ENCODE measurements around the gene MCRIP1.
"Not testable (repeated sequence)": the region's sequence is repeated elsewhere in the genome, so short reads cannot be mapped to it uniquely, and the experiment has no call there.

The MCRIP1 gene

GRCh38 chr17:81840826-81841778 is 8.0 kb upstream of the MCRIP1 start:
- no peak for DNase-seq

- not testable (repeated sequence) for DNase-seq
Measured at GRCh38 chr17:81840059-81840458, 7.0 kb upstream of the MCRIP1 start.

GRCh38 chr17:81839301-81839700 is 6.2 kb upstream of the MCRIP1 start:
- DNase-seq, result no peak

GRCh38 chr17:81838753-81839255 is 5.7 kb upstream of the MCRIP1 start:
- DNase-seq, result no peak

GRCh38 chr17:81837641-81838040 is 4.5 kb upstream of the MCRIP1 start:
- no peak for DNase-seq

GRCh38 chr17:81834831-81835267 is 1.8 kb upstream of the MCRIP1 start, which contains the start of gene PPP1R27:
TSS of gene PPP1R27 (minus strand) at chr17:81835050. CDS start at chr17:81834953, 97 bp downstream.
- DNase-seq, result no peak

- DNase-seq, result no peak
Measured at GRCh38 chr17:81833921-81834830, 1.1 kb upstream of the MCRIP1 start.

- DNase-seq, result no peak
Measured at GRCh38 chr17:81832608-81833159, 407 bp downstream of the MCRIP1 start.

GRCh38 chr17:81831957-81832607 is 1.0 kb downstream of the MCRIP1 start:
- peak; percentile 26 for DNase-seq

- no peak for DNase-seq
Measured at GRCh38 chr17:81831563-81831956, 1.5 kb downstream of the MCRIP1 start.

- DNase-seq, result no peak
Measured at GRCh38 chr17:81829858-81830257, 3.2 kb downstream of the MCRIP1 start.

- no peak for DNase-seq
Measured at GRCh38 chr17:81828656-81829055, 4.4 kb downstream of the MCRIP1 start.

GRCh38 chr17:81825841-81826466 is 7.1 kb downstream of the MCRIP1 start:
- DNase-seq, result no peak

- DNase-seq, result no peak
Measured at GRCh38 chr17:81824595-81824994, 8.5 kb downstream of the MCRIP1 start.

GRCh38 chr17:81823820-81824550 is 9.1 kb downstream of the MCRIP1 start:
- no peak for DNase-seq

GRCh38 chr17:81822996-81823819 is 9.9 kb downstream of the MCRIP1 start:
- DNase-seq, result no peak

- no peak for DNase-seq
Measured at GRCh38 chr17:81822312-81822637, 10.8 kb downstream of the MCRIP1 start.

- DNase-seq, result no peak
Measured at GRCh38 chr17:81821603-81822311, 11.3 kb downstream of the MCRIP1 start.

- DNase-seq, result no peak
Measured at GRCh38 chr17:81821147-81821546, 11.9 kb downstream of the MCRIP1 start.

GRCh38 chr17:81819708-81820107 is 13.4 kb downstream of the MCRIP1 start:
- DNase-seq, result no peak
